Hepatic stellate cell (primary cell): ENCODE data around the gene CDK15.
"Not testable (repeated sequence)": the region's sequence is repeated elsewhere in the genome, so short reads cannot be mapped to it uniquely, and the experiment has no call there.

Experiments
- DNase-seq: peaks from one replicate; pipeline ENCODE4 v3.0.0; 2011; ENCODE audit warnings: low spot score

CDK15 gene

DNA sequence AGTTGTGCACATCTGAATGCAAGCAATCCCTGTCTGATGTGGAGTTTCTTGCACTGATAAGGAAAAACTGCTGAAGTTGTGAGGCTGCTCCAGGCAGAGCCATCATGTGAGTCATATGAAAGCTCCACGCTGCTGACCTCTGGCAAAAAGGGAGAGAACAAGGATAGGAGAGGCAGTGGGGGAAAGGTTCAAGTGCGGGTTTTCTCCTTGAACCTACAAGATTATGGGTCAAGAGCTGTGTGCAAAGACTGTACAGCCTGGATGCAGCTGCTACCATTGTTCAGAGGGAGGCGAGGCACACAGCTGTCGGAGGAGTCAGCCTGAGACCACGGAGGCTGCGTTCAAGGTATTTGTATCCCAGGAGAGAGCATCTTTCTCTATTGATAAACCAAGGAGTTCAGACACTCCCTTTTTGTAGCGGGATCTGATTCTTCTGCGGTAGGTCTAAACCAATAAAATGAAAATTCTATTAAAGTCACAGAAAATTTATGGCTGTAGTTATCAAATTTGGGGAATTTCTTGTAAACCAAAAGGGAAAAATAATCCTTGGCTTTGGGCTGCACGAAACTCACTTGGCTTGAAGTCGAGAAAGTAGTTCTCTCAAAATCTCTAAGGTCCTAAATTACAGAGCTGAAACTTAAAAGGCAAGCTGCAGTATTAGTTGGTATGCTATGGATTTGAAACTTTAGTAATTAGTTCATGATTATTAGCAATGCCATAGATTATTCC lies at the start of gene CDK15:
Gene CDK15 (plus strand): TSS at position 96 of the 729 bp plus-strand sequence. CDS start 128 bp downstream, at position 224.
- peak; percentile 38 for DNase-seq

- DNase-seq, result no peak
Observed at GRCh38 chr2:201758234-201758633, 48.1 kb upstream of the CDK15 start.

GRCh38 chr2:201758873-201759272 lies 47.5 kb upstream of the CDK15 start:
- no peak for DNase-seq

DNA sequence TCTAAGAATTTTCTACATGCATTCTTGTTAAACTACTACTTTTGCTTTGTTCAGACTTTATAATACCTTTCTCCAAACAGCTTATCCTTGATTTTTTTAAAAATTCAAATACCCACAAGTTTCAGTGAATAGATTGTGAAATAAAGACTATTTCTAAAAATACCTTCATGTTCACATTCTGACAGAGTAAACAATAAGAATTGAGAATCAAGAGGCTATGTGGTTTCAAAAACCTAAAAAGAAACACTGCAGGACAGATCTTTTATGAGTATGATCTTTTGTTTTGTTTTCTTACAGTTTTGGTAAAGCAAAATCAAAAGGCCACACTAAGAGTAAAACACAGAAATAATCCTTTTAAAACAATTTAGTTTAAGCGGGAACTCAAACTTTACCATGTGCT lies 46.8 kb upstream of the CDK15 start:
- DNase-seq, result no peak

GRCh38 chr2:201761101-201761500 lies 45.2 kb upstream of the CDK15 start:
- DNase-seq, result no peak

GRCh38 chr2:201764469-201764868 lies 41.9 kb upstream of the CDK15 start:
- not testable (repeated sequence) for DNase-seq

GRCh38 chr2:201765799-201766198 lies 40.5 kb upstream of the CDK15 start:
- no peak for DNase-seq

DNA sequence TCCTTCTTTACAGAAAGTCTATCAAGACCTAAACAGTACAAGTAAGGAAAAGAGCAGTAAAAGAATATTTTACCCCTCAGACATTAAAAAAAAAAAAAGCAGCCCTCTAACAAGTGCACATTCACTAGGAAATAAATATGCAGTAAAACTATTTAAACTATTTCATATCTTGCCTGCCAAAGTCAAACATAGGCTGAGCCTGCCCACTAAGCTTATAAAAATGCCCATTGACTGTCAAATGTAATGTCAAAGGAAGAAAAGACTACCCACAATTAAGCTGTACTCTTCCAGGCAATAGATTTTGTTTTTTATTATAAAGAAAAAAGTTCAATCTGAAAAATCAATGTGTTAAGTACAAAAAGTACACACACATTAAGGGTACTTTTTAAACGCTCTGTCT lies 37.4 kb upstream of the CDK15 start:
- peak; percentile 45 for DNase-seq

- no peak for DNase-seq
Observed at GRCh38 chr2:201769666-201770373, 36.5 kb upstream of the CDK15 start.

GRCh38 chr2:201773990-201774389 lies 32.3 kb upstream of the CDK15 start:
- no peak for DNase-seq

DNA sequence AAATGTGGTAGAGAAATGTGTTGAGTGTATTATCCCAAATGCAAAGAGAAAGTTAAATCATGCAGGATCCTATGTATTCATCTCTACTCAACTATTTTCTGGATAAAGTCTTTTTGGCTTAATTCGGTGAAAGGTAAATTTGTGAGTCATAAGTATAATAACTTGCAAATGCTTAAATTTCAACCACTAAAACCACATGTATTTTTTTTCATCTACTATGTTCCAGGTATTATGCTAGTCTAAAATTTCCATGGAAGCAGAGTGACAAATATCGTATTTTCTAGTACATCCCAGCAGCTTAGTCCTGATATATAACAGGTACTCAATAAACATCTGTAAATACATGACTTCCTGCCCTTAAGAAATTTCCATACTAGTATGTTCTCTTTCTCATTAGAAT lies 31.8 kb upstream of the CDK15 start:
- no peak for DNase-seq

DNA sequence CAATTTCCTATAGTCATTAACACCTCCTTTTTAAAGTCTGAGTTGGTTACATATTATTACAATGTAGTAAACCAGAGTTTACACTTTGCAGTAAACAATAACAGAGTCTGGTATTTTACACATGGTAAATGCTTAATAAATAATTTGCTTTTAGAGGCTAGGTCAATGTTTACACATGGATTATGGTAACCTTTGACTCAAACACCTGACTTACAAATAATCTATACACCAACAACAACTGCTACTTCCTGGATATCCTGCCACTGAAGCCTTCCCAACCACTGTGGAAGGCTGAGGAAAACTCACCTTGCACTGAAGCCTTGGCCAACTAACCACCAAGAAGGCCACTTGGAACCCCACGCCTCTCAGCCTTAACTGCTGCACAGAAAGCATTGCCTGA lies 31.0 kb upstream of the CDK15 start:
- DNase-seq, result no peak

GRCh38 chr2:201777043-201777442 lies 29.3 kb upstream of the CDK15 start:
- no peak for DNase-seq

DNA sequence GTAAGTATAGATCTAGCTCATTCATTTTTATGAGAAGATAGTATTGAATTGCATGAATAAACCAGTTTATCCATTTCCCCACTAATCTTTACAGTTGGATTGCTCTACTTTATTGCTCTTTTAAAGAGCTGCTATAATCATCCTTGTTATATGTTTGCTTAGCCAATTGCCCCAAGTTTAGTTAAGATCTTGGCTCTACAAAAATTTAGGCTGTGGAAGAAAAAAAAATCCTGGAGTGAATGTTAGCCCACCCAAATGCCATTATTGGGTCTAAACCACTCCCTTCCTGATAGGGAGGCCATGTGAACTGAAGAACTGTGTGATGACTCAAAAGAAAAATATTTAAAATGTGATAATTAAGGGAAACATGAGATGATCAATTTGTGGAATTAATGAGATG lies 28.5 kb upstream of the CDK15 start:
- DNase-seq, result no peak

GRCh38 chr2:201779901-201780673 lies 26.2 kb upstream of the CDK15 start:
- no peak for DNase-seq

DNA sequence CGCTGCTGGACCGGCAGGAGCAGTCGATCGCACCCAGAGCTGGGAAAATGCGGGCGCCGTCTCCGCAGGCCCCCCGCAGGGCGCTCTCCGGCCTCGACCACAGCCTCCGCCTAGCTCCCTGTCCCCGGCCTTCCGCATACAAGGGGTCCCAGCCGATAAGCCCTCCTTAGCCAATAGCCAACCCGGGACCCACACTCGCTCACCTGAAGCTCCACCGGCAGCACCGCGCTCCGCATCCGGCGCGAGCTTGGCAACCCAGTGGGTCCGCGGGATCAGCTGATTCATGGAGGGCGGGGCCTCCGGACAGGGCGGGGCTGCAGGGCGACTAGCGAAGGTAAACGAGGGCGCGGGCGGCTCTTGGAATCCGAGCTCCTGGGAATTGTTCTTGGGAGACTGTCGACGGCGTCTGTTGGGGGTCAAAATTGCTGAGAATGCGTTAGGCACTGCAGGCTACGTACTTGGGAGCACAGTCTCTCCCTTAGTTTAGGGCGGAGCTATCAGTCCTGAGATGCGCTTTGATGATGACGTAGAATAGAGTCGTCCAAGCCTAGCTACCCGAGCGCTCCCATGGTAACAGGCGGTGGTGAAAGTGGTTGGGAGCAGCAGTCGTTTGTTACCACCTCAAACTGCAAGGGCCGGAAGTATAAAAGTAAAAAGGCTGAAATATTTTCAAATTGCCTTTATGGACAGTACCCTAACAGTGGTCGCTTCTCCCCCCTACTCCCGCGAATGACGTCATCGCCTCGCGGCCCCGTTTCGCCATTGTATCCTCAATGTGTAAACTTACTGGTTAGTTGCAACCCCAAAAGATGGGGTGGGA lies 25.5 kb upstream of the CDK15 start, which contains the start of gene ALS2:
Gene ALS2 (minus strand): TSS at position 260 of the 820 bp plus-strand sequence. CDS start 12,048 bp downstream, outside the sequence.
- DNase-seq, result peak; percentile 94

- no peak for DNase-seq
Observed at GRCh38 chr2:201781557-201782051, 24.7 kb upstream of the CDK15 start.

- no peak for DNase-seq
Observed at GRCh38 chr2:201784563-201784962, 21.8 kb upstream of the CDK15 start.

GRCh38 chr2:201785135-201785534 lies 21.2 kb upstream of the CDK15 start:
- no peak for DNase-seq

GRCh38 chr2:201786471-201786870 lies 19.9 kb upstream of the CDK15 start:
- DNase-seq, result no peak

DNA sequence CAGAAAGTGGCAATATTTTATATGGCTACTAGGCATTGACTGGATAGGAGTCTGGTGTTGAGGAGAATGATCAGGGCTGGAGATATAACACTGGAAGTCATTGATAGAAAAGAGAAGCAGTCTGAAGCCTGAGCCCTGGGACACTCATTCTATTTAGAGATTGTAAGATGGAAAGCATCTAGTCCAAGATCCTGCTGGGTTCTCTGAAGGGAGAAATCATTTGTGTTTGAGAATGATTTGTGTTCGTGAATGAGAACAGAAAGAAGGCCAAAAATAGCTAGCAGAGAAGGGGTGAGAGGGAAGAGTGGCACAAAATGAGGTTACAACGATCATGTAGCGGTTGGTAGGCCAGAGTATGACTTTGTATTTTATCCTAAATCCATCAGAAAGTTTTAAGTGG lies 18.0 kb upstream of the CDK15 start:
- DNase-seq, result no peak

DNA sequence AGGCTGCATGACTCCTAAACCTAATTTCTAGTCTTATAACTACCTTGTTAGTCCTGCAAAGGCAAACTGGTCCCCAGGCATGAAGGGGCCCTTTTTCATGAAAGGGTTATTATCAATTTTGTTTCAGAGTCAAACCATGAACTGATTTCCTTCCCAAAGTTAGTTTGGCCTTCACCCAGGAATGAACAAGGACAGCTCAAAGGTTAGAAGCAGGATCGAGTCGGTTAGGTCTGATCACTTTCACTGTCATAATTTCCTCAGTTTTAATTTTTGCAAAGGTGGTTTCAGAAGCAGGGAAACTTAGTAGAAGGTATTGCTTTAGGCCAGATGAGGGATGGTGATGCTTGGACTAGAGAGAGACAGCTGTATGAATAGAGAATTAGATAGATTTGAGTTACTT lies 16.9 kb upstream of the CDK15 start:
- no peak for DNase-seq
